ENCODE data around the gene TMEM179. TPM values are rescaled to one million over a fixed set of nuclear protein-coding genes. Genes with fewer than 3 reads are reported as not detected.

TMEM179 gene
- total RNA-seq, 1 donor = not detected

GRCh38 chr14:104573930-104574329 is 30.6 kb downstream of the TMEM179 start:
- no peak overlapping the region for H3K4me3 ChIP-seq (ENCODE audit: low read depth, low read length)

GRCh38 chr14:104572668-104573067 is 31.9 kb downstream of the TMEM179 start:
- H3K4me3 ChIP-seq (ENCODE audit: low read depth, low read length) = no peak overlapping the region
- no peak for TF ChIP-seq CTCF (IDR thresholded peaks at IDR 0.05; ENCODE audit: insufficient read depth, low read depth, low read length)
- no peak for DNase-seq (ENCODE audit: low read depth)

More at GRCh38 chr14:104573930-104574329, 30.6 kb downstream of the TMEM179 start:
- no peak for DNase-seq (ENCODE audit: low read depth)
- TF ChIP-seq CTCF (IDR thresholded peaks at IDR 0.05; ENCODE audit: insufficient read depth, low read depth, low read length) = no peak

- no peak overlapping the region for H3K4me3 ChIP-seq (ENCODE audit: low read depth, low read length)
- no peak for TF ChIP-seq CTCF (IDR thresholded peaks at IDR 0.05; ENCODE audit: insufficient read depth, low read depth, low read length)
- no peak for DNase-seq (ENCODE audit: low read depth)
These were observed 32.4 kb downstream of the TMEM179 start for GRCh38 chr14:104572024-104572626.

GRCh38 chr14:104571246-104571645 is 33.3 kb downstream of the TMEM179 start:
- no peak for TF ChIP-seq CTCF (IDR thresholded peaks at IDR 0.05; ENCODE audit: insufficient read depth, low read depth, low read length)
- H3K4me3 ChIP-seq (ENCODE audit: low read depth, low read length) = no peak overlapping the region
- DNase-seq (ENCODE audit: low read depth) = no peak

GRCh38 chr14:104569435-104569834 is 35.1 kb downstream of the TMEM179 start:
- TF ChIP-seq CTCF (IDR thresholded peaks at IDR 0.05; ENCODE audit: insufficient read depth, low read depth, low read length) = no peak
- DNase-seq (ENCODE audit: low read depth) = no peak
- no peak overlapping the region for H3K4me3 ChIP-seq (ENCODE audit: low read depth, low read length)

- TF ChIP-seq CTCF (IDR thresholded peaks at IDR 0.05; ENCODE audit: insufficient read depth, low read depth, low read length) = no peak
- no peak for DNase-seq (ENCODE audit: low read depth)
- no peak overlapping the region for H3K4me3 ChIP-seq (ENCODE audit: low read depth, low read length)
These were observed 36.0 kb downstream of the TMEM179 start for GRCh38 chr14:104568620-104569019.

GRCh38 chr14:104567957-104568225 is 36.7 kb downstream of the TMEM179 start:
- H3K4me3 ChIP-seq (ENCODE audit: low read depth, low read length) = no peak overlapping the region
- no peak for DNase-seq (ENCODE audit: low read depth)
- no peak for TF ChIP-seq CTCF (IDR thresholded peaks at IDR 0.05; ENCODE audit: insufficient read depth, low read depth, low read length)
